ENCODE measurements around the gene OGFOD2.
"Not testable (repeated sequence)": the region's sequence is repeated elsewhere in the genome, so short reads cannot be mapped to it uniquely, and the experiment has no call there.

The OGFOD2 gene

GRCh38 chr12:122974892-122975789 lies at the start of gene OGFOD2:
Gene OGFOD2, plus strand, starts transcription at chr12:122975244. Its CDS starts 8 bp downstream, at chr12:122975252.
- DNase-seq, result peak; percentile 69

GRCh38 chr12:122927756-122928403 lies 47.2 kb upstream of the OGFOD2 start:
- DNase-seq, result no peak

GRCh38 chr12:122928404-122929147 lies 46.5 kb upstream of the OGFOD2 start:
- DNase-seq, result no peak

- DNase-seq, result no peak
Measured at GRCh38 chr12:122929148-122929538, 45.9 kb upstream of the OGFOD2 start.

- no peak for DNase-seq
Measured at GRCh38 chr12:122929812-122930211, 45.2 kb upstream of the OGFOD2 start.

- DNase-seq, result no peak
Measured at GRCh38 chr12:122932207-122932606, 42.8 kb upstream of the OGFOD2 start.

- DNase-seq, result no peak
Measured at GRCh38 chr12:122934722-122935121, 40.3 kb upstream of the OGFOD2 start.

GRCh38 chr12:122935318-122935717 lies 39.7 kb upstream of the OGFOD2 start:
- DNase-seq, result no peak

GRCh38 chr12:122937622-122938091 lies 37.4 kb upstream of the OGFOD2 start:
- DNase-seq, result no peak

- DNase-seq, result no peak
Measured at GRCh38 chr12:122939125-122939524, 35.9 kb upstream of the OGFOD2 start.

GRCh38 chr12:122941351-122941750 lies 33.7 kb upstream of the OGFOD2 start:
- DNase-seq, result not testable (repeated sequence)

- DNase-seq, result no peak
Measured at GRCh38 chr12:122942637-122943036, 32.4 kb upstream of the OGFOD2 start.

GRCh38 chr12:122943196-122943595 lies 31.8 kb upstream of the OGFOD2 start:
- no peak for DNase-seq

GRCh38 chr12:122944605-122945592 lies 30.1 kb upstream of the OGFOD2 start:
- no peak for DNase-seq

- DNase-seq, result peak; percentile 88
Measured at GRCh38 chr12:122946690-122947341, 28.2 kb upstream of the OGFOD2 start.

- no peak for DNase-seq
Measured at GRCh38 chr12:122947352-122947792, 27.7 kb upstream of the OGFOD2 start.

- no peak for DNase-seq
Measured at GRCh38 chr12:122948605-122949004, 26.4 kb upstream of the OGFOD2 start.

- DNase-seq, result no peak
Measured at GRCh38 chr12:122949405-122949804, 25.6 kb upstream of the OGFOD2 start.

- DNase-seq, result no peak
Measured at GRCh38 chr12:122949816-122950675, 25.0 kb upstream of the OGFOD2 start.

GRCh38 chr12:122951406-122951805 lies 23.6 kb upstream of the OGFOD2 start:
- DNase-seq, result no peak
